ENCODE data around the gene DLGAP1. TPM values are rescaled to one million over a fixed set of nuclear protein-coding genes. Genes with fewer than 3 reads are reported as not detected.

Gene DLGAP1
- total and polyA plus RNA-seq, 2 of the 4 experiments (the other 2 are of a cell fraction) = under 0.01 to 0.09 TPM

GRCh38 chr18:3510024-3510423 lies 945.1 kb downstream of the DLGAP1 start:
- intact Hi-C loops (cut with micrococcal nuclease) (no loop called here), in situ Hi-C loops (cut with MboI; ENCODE audit: low sequenced_read_pairs) (no loop called here), dilution Hi-C loops (cut with HindIII; ENCODE audit: low sequenced_read_pairs, unreplicated experiment) (no loop called here)
- DNase-seq = no peak
- H4K20me1 ChIP-seq (ENCODE audit: insufficient read depth, low read length) = no peaks in the 10 kb centered on the region
- peaks cover 2% of the 10 kb centered on the region; the same call in 1 of the 2 replicates for H3K4me1 ChIP-seq (ENCODE audit: control insufficient read depth, insufficient read depth, low read length)
- no peaks in the 10 kb centered on the region for H3K9me1 ChIP-seq (ENCODE audit: insufficient read depth, low read length)
- no peak overlapping the region for H3K4me3 ChIP-seq (ENCODE audit: insufficient read depth, low read depth, low read length)
- H3K4ac ChIP-seq (ENCODE audit: low read depth, low read length) = no peak overlapping the region
- no peak overlapping the region for H3K23ac ChIP-seq (ENCODE audit: low read depth, low read length)
- no peak overlapping the region for H2AK9ac ChIP-seq (replicated peaks; ENCODE audit: low read depth, low read length, poor library complexity)
- no peak for ATAC-seq (ENCODE audit: low read depth)
- H4K91ac ChIP-seq (ENCODE audit: insufficient read depth, low read depth, low read length) = no peak overlapping the region
- no peak overlapping the region for H2BK15ac ChIP-seq (ENCODE audit: low read depth, low read length)
- H2BK5ac ChIP-seq (ENCODE audit: low read depth, low read length, poor library complexity, severe bottlenecking) = no peak overlapping the region
- CTCF ChIA-PET = interaction anchor here (0.6 kb wide), 1 partner anchor 36 kb away, joined by 3 read pairs; no protein-coding TSS in a partner anchor
- H4K8ac ChIP-seq (ENCODE audit: low read depth in 2 of 2, low read length in 2 of 2) = no peak overlapping the region
- no peak overlapping the region for H3K4me2 ChIP-seq (ENCODE audit: low read depth, low read length)
- H2AFZ ChIP-seq (replicated peaks; ENCODE audit: low read length, poor library complexity) = no peak overlapping the region
- H3K9me3 ChIP-seq (ENCODE audit: control insufficient read depth, insufficient read depth, low read length) = no peaks in the 10 kb centered on the region
- H3K36me3 ChIP-seq (ENCODE audit: control insufficient read depth, insufficient read depth, low read length) = no peaks in the 10 kb centered on the region
- no TSS peak for BruUV-seq (replicated peaks)
- H2BK120ac ChIP-seq (ENCODE audit: low read depth, low read length) = no peak overlapping the region
- H3K9ac ChIP-seq (ENCODE audit: low read depth, low read length) = no peak overlapping the region
- WGBS, 2 experiments (ENCODE audit: extremely low coverage in 2 of 2, insufficient read length in 1 of 2) = no CpG with 5 or more reads among the region's 2 CpGs
- no peak overlapping the region for H3K14ac ChIP-seq (replicated peaks; ENCODE audit: low read depth, low read length)
- H3K27ac ChIP-seq (ENCODE audit: insufficient read depth, low read length) = no peak overlapping the region
- H2AK5ac ChIP-seq (ENCODE audit: low read depth, low read length) = no peak overlapping the region
- no peaks in the 10 kb centered on the region for H3K79me1 ChIP-seq (ENCODE audit: low read depth in 1 of 2, low read length in 2 of 2)
- no peak overlapping the region for H4K5ac ChIP-seq (ENCODE audit: low read depth, low read length)
- no peak overlapping the region for H3K18ac ChIP-seq (ENCODE audit: low read depth, low read length)
- no peaks in the 10 kb centered on the region for H3K27me3 ChIP-seq (ENCODE audit: control insufficient read depth, insufficient read depth, low read length)
- TF ChIP-seq MAZ (IDR thresholded peaks at IDR 0.05; ENCODE audit: borderline replicate concordance, low read depth, low read length) (no peak), SMC3 (IDR thresholded peaks at IDR 0.05; ENCODE audit: low read depth, low read length) (no peak), BHLHE40 (IDR thresholded peaks at IDR 0.05; ENCODE audit: low read depth, low read length) (no peak), CEBPB (IDR thresholded peaks at IDR 0.05; ENCODE audit: low read depth, low read length) (no peak), RCOR1 (IDR thresholded peaks at IDR 0.05; ENCODE audit: insufficient replicate concordance, low read length) (no peak), CHD1 (IDR thresholded peaks at IDR 0.05; ENCODE audit: low read depth, low read length) (no peak), CTCF (conservative IDR thresholded peaks at IDR 0.05; ENCODE audit: low read depth, low read length) (no peak), NFE2L2 (IDR thresholded peaks at IDR 0.05; ENCODE audit: low read depth, low read length) (no peak), FOS (IDR thresholded peaks at IDR 0.05; ENCODE audit: low read depth, low read length) (no peak), POLR2A (IDR thresholded peaks at IDR 0.05; ENCODE audit: low read depth, low read length) (no peak), MAFK (IDR thresholded peaks at IDR 0.05; ENCODE audit: low read depth, low read length) (no peak), RFX5 (IDR thresholded peaks at IDR 0.05; ENCODE audit: low read depth, low read length) (no peak), RAD21 (IDR thresholded peaks at IDR 0.05; ENCODE audit: low read length) (no peak), MXI1 (IDR thresholded peaks at IDR 0.05; ENCODE audit: borderline replicate concordance, low read depth, low read length) (no peak)
- TF ChIP-seq, protein P1, sequence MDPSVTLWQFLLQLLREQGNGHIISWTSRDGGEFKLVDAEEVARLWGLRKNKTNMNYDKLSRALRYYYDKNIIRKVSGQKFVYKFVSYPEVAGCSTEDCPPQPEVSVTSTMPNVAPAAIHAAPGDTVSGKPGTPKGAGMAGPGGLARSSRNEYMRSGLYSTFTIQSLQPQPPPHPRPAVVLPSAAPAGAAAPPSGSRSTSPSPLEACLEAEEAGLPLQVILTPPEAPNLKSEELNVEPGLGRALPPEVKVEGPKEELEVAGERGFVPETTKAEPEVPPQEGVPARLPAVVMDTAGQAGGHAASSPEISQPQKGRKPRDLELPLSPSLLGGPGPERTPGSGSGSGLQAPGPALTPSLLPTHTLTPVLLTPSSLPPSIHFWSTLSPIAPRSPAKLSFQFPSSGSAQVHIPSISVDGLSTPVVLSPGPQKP (IDR thresholded peaks at IDR 0.05; ENCODE audit: borderline replicate concordance, low read depth, low read length) = no peak
- TF ChIP-seq, protein P2, sequence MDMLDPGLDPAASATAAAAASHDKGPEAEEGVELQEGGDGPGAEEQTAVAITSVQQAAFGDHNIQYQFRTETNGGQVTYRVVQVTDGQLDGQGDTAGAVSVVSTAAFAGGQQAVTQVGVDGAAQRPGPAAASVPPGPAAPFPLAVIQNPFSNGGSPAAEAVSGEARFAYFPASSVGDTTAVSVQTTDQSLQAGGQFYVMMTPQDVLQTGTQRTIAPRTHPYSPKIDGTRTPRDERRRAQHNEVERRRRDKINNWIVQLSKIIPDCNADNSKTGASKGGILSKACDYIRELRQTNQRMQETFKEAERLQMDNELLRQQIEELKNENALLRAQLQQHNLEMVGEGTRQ (IDR thresholded peaks at IDR 0.05; ENCODE audit: low read depth, low read length) = no peak
- POLR2A ChIA-PET (ENCODE audit: unreplicated experiment) = no interaction called here
- H2BK20ac ChIP-seq (ENCODE audit: low read depth, low read length) = no peak overlapping the region
- H3K56ac ChIP-seq (ENCODE audit: extremely low read depth, insufficient read depth, low read length) = no peak overlapping the region
